Calu3 (cell line): Measurements from ENCODE around the gene PTGIR. TPM values are rescaled to one million over a fixed set of nuclear protein-coding genes. Genes with fewer than 3 reads are reported as not detected.
A peak's percentile ranks its signal among the peaks of the same experiment; 100 is the strongest.

Experiments
- BruUV-seq: library from RNA; stranded (reverse); fragments of 400-500 nt; replicated peaks from 2 replicates; lab custom pipeline; 2021; lab: Mats Ljungman, UMichigan
- CTCF ChIA-PET: fragments of 300-600 bp; sonication (Branson Sonifier 250); formaldehyde crosslinking; loops from one replicate; lab custom pipeline; 2022; ENCODE audit warnings: antibody characterized with exemption; lab: Charles Lee
- DNase-seq: peaks from one replicate; pipeline ENCODE4 v3.0.0; 2022
- H3K27ac Mint-ChIP-seq: one replicate; pipeline ENCODE4 v1.8.0; 2022; ENCODE audit warnings: mixed read lengths; ENCODE audit not compliant: unreplicated experiment
- H3K27me3 Mint-ChIP-seq: one replicate; pipeline ENCODE4 v1.8.0; 2022; ENCODE audit warnings: mixed read lengths; ENCODE audit not compliant: unreplicated experiment
- H3K36me3 Mint-ChIP-seq: one replicate; pipeline ENCODE4 v1.8.0; 2022; ENCODE audit warnings: mild to moderate bottlenecking, moderate library complexity, mixed read lengths; ENCODE audit not compliant: insufficient read depth, unreplicated experiment
- H3K4me1 Mint-ChIP-seq: one replicate; pipeline ENCODE4 v1.8.0; 2022; ENCODE audit warnings: mild to moderate bottlenecking, low read depth, mixed read lengths; ENCODE audit not compliant: unreplicated experiment
- H3K4me3 Mint-ChIP-seq: one replicate; pipeline ENCODE4 v1.8.0; 2022; ENCODE audit warnings: mild to moderate bottlenecking, low read depth, moderate library complexity, mixed read lengths; ENCODE audit not compliant: unreplicated experiment
- H3K9me3 Mint-ChIP-seq: one replicate; pipeline ENCODE4 v1.8.0; 2022; ENCODE audit warnings: low read depth, mixed read lengths; ENCODE audit not compliant: unreplicated experiment
- CTCF ChIP-seq: fragments of 200-600 bp; IDR thresholded peaks from one replicate; pipeline ENCODE4 v1.8.0; 2022; ENCODE audit warnings: antibody characterized with exemption; ENCODE audit not compliant: unreplicated experiment
- intact Hi-C: fragments of 100-400 bp; cut with micrococcal nuclease; formaldehyde crosslinking; loops from one replicate; pipeline ENCODE4 v1.10.0; 2022; ENCODE audit not compliant: unreplicated experiment
- total RNA-seq: library from RNA; stranded (reverse); gene quantifications from 2 replicates; pipeline ENCODE4 v1.2.3, GENCODE V29; 2022

PTGIR gene
- total RNA-seq, 1 experiment from 2014 or later: not detected

GRCh38 chr19:46603195-46603637 lies 21.7 kb downstream of the PTGIR start:
- intact Hi-C loops: no loop called here
- DNase-seq: peak; percentile 37
- TF ChIP-seq CTCF: no peak
- Mint-ChIP-seq H3K36me3 (peaks cover 40% of the 10 kb centered on the region), H3K4me3 (peak overlapping the region; percentile 98), H3K9me3 (no peaks in the 10 kb centered on the region), H3K4me1 (peaks cover 23% of the 10 kb centered on the region), H3K27ac (peak overlapping the region; percentile 100), H3K27me3 (no peaks in the 10 kb centered on the region)
- CTCF ChIA-PET: interaction anchor here (0.9 to 2.0 kb wide), 4 partner anchors 8 to 74 kb away, joined by 3 to 11 read pairs (median 4); partner anchors contain the start of gene DACT3
- TSS peak; percentile 14 for BruUV-seq

DNA sequence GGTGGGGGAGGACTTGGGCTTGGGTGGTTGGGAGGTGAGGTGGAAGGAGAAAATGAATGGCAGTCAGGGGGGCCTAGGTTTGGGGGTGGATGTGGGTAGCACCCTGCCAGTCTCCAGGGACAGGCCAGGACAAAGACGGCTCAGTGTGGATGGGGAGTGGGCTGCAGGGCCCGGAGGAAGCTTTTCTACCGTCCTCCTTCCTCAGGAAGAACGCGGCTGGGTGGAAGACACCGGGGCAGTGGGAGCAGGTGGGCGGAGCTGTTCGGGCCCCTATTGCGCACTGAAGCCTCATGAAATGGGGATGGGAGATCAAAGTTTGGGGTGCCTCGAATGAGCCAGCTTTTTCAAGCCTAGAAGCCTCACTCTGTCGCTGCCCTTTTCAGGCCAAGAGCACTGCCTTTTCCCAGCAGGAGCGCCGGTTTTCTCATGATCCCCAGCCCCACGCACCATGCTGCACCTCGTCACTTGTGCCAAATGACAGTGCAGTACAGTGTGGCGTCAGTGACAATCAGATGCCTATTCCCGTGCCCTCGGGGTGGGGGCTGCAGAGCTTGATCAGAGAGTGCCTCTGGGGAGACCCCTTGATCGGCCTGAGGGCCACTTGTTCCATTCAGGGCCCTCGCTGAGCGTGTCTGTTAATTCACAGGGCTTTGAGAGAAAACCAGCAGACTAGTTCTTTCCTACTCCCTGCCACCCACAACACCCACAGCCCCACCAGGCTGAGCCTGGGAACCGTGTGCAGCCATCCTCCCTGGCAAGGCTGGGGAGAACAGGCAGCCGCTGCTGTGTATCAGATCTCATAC lies 22.3 kb downstream of the PTGIR start:
- Mint-ChIP-seq H3K36me3 (peaks cover 40% of the 10 kb centered on the region), H3K27ac (peak overlapping the region; percentile 100), H3K27me3 (no peaks in the 10 kb centered on the region), H3K4me1 (peaks cover 23% of the 10 kb centered on the region), H3K4me3 (peak overlapping the region; percentile 98), H3K9me3 (no peaks in the 10 kb centered on the region)
- no peak for DNase-seq
- intact Hi-C loops: no loop called here
- no TSS peak for BruUV-seq
- CTCF ChIA-PET: interaction anchor here (0.6 to 3.2 kb wide), 6 partner anchors 9 to 210 kb away, joined by 3 to 21 read pairs (median 4); partner anchors contain the start of gene DACT3
- no peak for TF ChIP-seq CTCF

- DNase-seq: no peak
- H3K36me3 Mint-ChIP-seq: peaks cover 40% of the 10 kb centered on the region
- TF ChIP-seq CTCF: no peak
- no peaks in the 10 kb centered on the region for H3K9me3 Mint-ChIP-seq
- no TSS peak for BruUV-seq
- intact Hi-C loops: no loop called here
- peak within 1 kb of the TSS; percentile 98 for H3K4me3 Mint-ChIP-seq
- H3K27me3 Mint-ChIP-seq: no peaks in the 10 kb centered on the region
- peak within 1 kb of the TSS; percentile 100 for H3K27ac Mint-ChIP-seq
- peaks cover 23% of the 10 kb centered on the region for H3K4me1 Mint-ChIP-seq
- CTCF ChIA-PET: interaction anchor here (0.6 to 3.2 kb wide), 10 partner anchors 13 to 209 kb away, joined by 3 to 21 read pairs (median 3); partner anchors contain the start of gene DACT3
Observed at GRCh38 chr19:46601318-46602224, 23.3 kb downstream of the PTGIR start, which contains the start of gene CALM3. TSS of gene CALM3 (plus strand) at chr19:46601330. CDS start at chr19:46601435, 105 bp downstream.
